A549 (cell line): ENCODE results near the gene KPNA3. TPM values are rescaled to one million over a fixed set of nuclear protein-coding genes. Genes with fewer than 3 reads are reported as not detected.

ENCODE experiments used
- ATAC-seq, 2 experiments: fragments of 200-7000 bp in 1 of 2; fragments of >200 bp in 1 of 2; cut with Nextera tagmentation in 1 of 2; cut with Tn5 transposase in 1 of 2; 3 replicates each; pipeline versions ENCODE4 v1.8.0 to v1.9.1; 2018 to 2020; ENCODE audit warnings: mild to moderate bottlenecking in 1 of 2, moderate library complexity in 1 of 2
- CTCF ChIA-PET: fragments of 300-600 bp; sonication (Branson Sonifier 250); formaldehyde crosslinking; extraction: SDS; loops from one replicate; lab custom pipeline; 2021; ENCODE audit warnings: antibody characterized with exemption, inconsistent platforms; lab: Yijun Ruan, JAX
- POLR2A ChIA-PET: fragments of 350-600 bp; formaldehyde crosslinking; extraction: SDS; loops from one replicate; lab custom pipeline; 2021; ENCODE audit warnings: antibody characterized with exemption, inconsistent platforms; lab: Yijun Ruan, JAX
- DNase-seq, 2 experiments: peaks; one replicate each; pipeline versions ENCODE4 v3.0.0 to v3.0.0-alpha.2; 2011 to 2016; ENCODE audit warnings: low read depth in 1 of 2, low spot score in 1 of 2
- FAIRE-seq: peaks from 2 replicates; lab custom pipeline; 2011; peaks lifted over from hg19 to GRCh38; lab: Jason Lieb, UNC
- H3K27ac ChIP-seq, 2 experiments: fragments of >200 bp; sonication (Bioruptor Twin); formaldehyde crosslinking; 3 replicates each; pipeline ENCODE4 v1.5.1; 2016 to 2017
- H3K4me1 ChIP-seq: fragments of >200 bp; sonication (Bioruptor Twin); formaldehyde crosslinking; 3 replicates; pipeline ENCODE4 v1.6.1; 2016
- H3K4me2 ChIP-seq: fragments of >200 bp; sonication (Bioruptor Twin); formaldehyde crosslinking; 3 replicates; pipeline ENCODE4 v1.6.1; 2016
- H3K4me3 ChIP-seq: fragments of >200 bp; sonication (Bioruptor Twin); formaldehyde crosslinking; 3 replicates; pipeline ENCODE4 v1.5.1; 2016
- H3K9me3 ChIP-seq: fragments of >200 bp; sonication (Bioruptor Twin); formaldehyde crosslinking; 3 replicates; pipeline ENCODE4 v1.6.1; 2016
- BHLHE40 ChIP-seq: IDR thresholded peaks from 2 replicates; pipeline ENCODE4 v1.6.1; 2012; ENCODE audit warnings: low read depth, low read length, inconsistent platforms
- CBX8 ChIP-seq: fragments of 200-600 bp; sonication (generic); IDR thresholded peaks from 2 replicates; pipeline ENCODE4 v1.6.1; 2016
- CHD4 ChIP-seq: fragments of 200-600 bp; sonication (generic); IDR thresholded peaks from 2 replicates; pipeline ENCODE4 v1.6.1; 2016; ENCODE audit warnings: antibody characterized with exemption, mild to moderate bottlenecking, borderline replicate concordance
- EHF ChIP-seq: fragments of 250-450 bp; sonication (Bioruptor Pico); IDR thresholded peaks from 2 replicates; pipeline ENCODE4 v1.5.0; 2020; ENCODE audit warnings: mild to moderate bottlenecking
- FOSB ChIP-seq: fragments of 250-450 bp; sonication (Bioruptor Pico); IDR thresholded peaks from 2 replicates; pipeline ENCODE4 v1.5.0; 2020; ENCODE audit warnings: mild to moderate bottlenecking, moderate library complexity
- FOSL2 ChIP-seq, 2 experiments: fragments of 450-650 bp in 1 of 2; fragments of >200 bp in 1 of 2; sonication (Bioruptor Twin) in 1 of 2; formaldehyde crosslinking; IDR thresholded peaks; 2 replicates each; pipeline versions ENCODE4 v1.5.0 to v1.6.1; 2016 to 2020; ENCODE audit warnings: mild to moderate bottlenecking in 1 of 2, moderate library complexity in 1 of 2
- HEYL ChIP-seq: fragments of 250-450 bp; sonication (Bioruptor Pico); IDR thresholded peaks from 2 replicates; pipeline ENCODE4 v1.8.0; 2021; ENCODE audit warnings: mild to moderate bottlenecking, moderate library complexity
- HOXB13 ChIP-seq: fragments of 250-450 bp; sonication (Bioruptor Pico); IDR thresholded peaks from 2 replicates; pipeline ENCODE4 v1.5.0; 2020; ENCODE audit warnings: low read depth, mild to moderate bottlenecking, moderate library complexity
- JUNB ChIP-seq: fragments of >200 bp; sonication (Bioruptor Twin); formaldehyde crosslinking; IDR thresholded peaks from 2 replicates; pipeline ENCODE4 v1.6.1; 2016
- KDM5A ChIP-seq: fragments of 200-600 bp; sonication (generic); IDR thresholded peaks from 2 replicates; pipeline ENCODE4 v1.6.1; 2016; ENCODE audit warnings: antibody characterized with exemption, mild to moderate bottlenecking
- MAZ ChIP-seq: fragments of 150-350 bp; IDR thresholded peaks from 2 replicates; pipeline ENCODE4 v1.6.1; 2014; ENCODE audit warnings: antibody characterized with exemption, low read depth, low read length, borderline replicate concordance
- NFE2L2 ChIP-seq: fragments of 150-350 bp; conservative IDR thresholded peaks from 2 replicates; pipeline ENCODE4 v1.6.1; 2014; ENCODE audit warnings: low read length
- RAD21 ChIP-seq, 2 experiments: fragments of >200 bp in 1 of 2; sonication (Bioruptor Twin) in 1 of 2; formaldehyde crosslinking in 1 of 2; IDR thresholded peaks in 1 of 2; conservative IDR thresholded peaks in 1 of 2; 2 replicates in 1 of 2; 3 replicates in 1 of 2; pipeline ENCODE4 v1.6.1; 2012 to 2018; ENCODE audit warnings: inconsistent platforms in 1 of 2
- REST ChIP-seq: fragments of 200-600 bp; sonication (generic); IDR thresholded peaks from 2 replicates; pipeline ENCODE4 v1.6.1; 2016; ENCODE audit warnings: antibody characterized with exemption, mild to moderate bottlenecking, moderate library complexity
- RNF2 ChIP-seq: fragments of 200-600 bp; sonication (generic); IDR thresholded peaks from 2 replicates; pipeline ENCODE4 v1.6.1; 2016; ENCODE audit warnings: low read depth, mild to moderate bottlenecking, antibody characterized with exemption, moderate library complexity, borderline replicate concordance
- SMC3 ChIP-seq: fragments of >200 bp; sonication (Bioruptor Twin); formaldehyde crosslinking; IDR thresholded peaks from 3 replicates; pipeline ENCODE4 v1.6.1; 2018; ENCODE audit warnings: inconsistent platforms
- USF2 ChIP-seq: fragments of 450-650 bp; IDR thresholded peaks from 2 replicates; pipeline ENCODE4 v1.6.1; 2014; ENCODE audit warnings: antibody characterized with exemption
- ZFP36 ChIP-seq: fragments of 450-650 bp; IDR thresholded peaks from 2 replicates; pipeline ENCODE4 v1.6.1; 2014; ENCODE audit warnings: borderline replicate concordance; ENCODE audit not compliant: partially characterized antibody
- WGBS: methylation state at CpG from one replicate; pipeline ENCODE4 v1.1.6; 2017; ENCODE audit errors: missing lambda C conversion rate; 5-methylcytosine and 5-hydroxymethylcytosine counted together
- polyA plus RNA-seq, 4 experiments: library from polyadenylated mRNA; depleted of rRNA in 3 of 4; stranded (reverse); fragments of >200 nt; fragmentation: RNase III in 1 of 4; extraction: RNeasy Plus Mini Kit Qiagen cat#74134 plus additional on column Dnase treatment in 1 of 4; gene quantifications; 2 replicates in 3 of 4; 3 replicates in 1 of 4; pipeline ENCODE4 v1.2.3, GENCODE V29; 2011 to 2017
- TF ChIP-seq, protein P1 (sequence below): fragments of 250-450 bp; sonication (Bioruptor Pico); IDR thresholded peaks from 2 replicates; pipeline ENCODE4 v1.5.0; 2020; ENCODE audit warnings: low read depth, mild to moderate bottlenecking, moderate library complexity
- TF ChIP-seq, protein P2 (sequence below): fragments of >200 bp; sonication (Bioruptor Twin); formaldehyde crosslinking; IDR thresholded peaks from 3 replicates; pipeline ENCODE4 v1.6.1; 2016
- TF ChIP-seq, protein P3 (sequence below): fragments of >200 bp; sonication (Bioruptor Twin); formaldehyde crosslinking; IDR thresholded peaks from 3 replicates; pipeline ENCODE4 v1.5.1; 2016

Gene KPNA3
- polyA plus RNA-seq, 2 of the 4 experiments (the other 2 are of a cell fraction): 28.5 to 29.3 TPM

DNA sequence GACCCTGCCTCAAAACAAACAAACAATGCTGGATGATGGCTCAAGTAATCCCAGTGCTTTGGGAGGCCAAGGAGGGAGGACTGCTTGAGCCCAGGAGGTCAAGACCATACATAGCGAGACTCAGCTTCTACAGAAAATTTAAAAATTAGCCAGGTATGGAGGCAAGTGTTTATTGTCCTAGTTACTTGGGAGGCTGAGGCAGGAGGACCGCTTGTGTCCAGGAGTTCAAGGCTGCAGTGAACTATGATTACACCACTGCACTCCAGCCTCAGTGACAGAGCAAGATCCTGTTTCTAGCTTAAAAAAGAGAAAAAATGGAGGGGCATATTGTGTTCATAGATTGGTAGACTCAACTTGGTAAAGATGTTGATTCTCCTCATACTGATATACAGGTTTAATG, 36.2 kb downstream of the KPNA3 start (continued):
- no peak for TF ChIP-seq MAZ
- TF ChIP-seq, protein P1, sequence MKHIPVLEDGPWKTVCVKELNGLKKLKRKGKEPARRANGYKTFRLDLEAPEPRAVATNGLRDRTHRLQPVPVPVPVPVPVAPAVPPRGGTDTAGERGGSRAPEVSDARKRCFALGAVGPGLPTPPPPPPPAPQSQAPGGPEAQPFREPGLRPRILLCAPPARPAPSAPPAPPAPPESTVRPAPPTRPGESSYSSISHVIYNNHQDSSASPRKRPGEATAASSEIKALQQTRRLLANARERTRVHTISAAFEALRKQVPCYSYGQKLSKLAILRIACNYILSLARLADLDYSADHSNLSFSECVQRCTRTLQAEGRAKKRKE (CRISPR knock-in tag): no peak

GRCh38 chr13:49754146-49754545, 38.3 kb downstream of the KPNA3 start:
- TF ChIP-seq NFE2L2 (no peak), ZFP36 (no peak), HOXB13 (no peak), HEYL (CRISPR knock-in tag) (no peak), JUNB (no peak), SMC3 (no peak), FOSB (no peak), USF2 (no peak), BHLHE40 (no peak), KDM5A (no peak), EHF (CRISPR knock-in tag) (no peak), RNF2 (no peak), CBX8 (no peak), RAD21 (conservative IDR thresholded peaks at IDR 0.05 in 1 of 2, IDR thresholded peaks at IDR 0.05 in 1 of 2) (no peak), FOSL2 (IDR thresholded peaks at IDR 0.05) (no peak), FOSL2 (CRISPR knock-in tag; IDR thresholded peaks at IDR 0.05) (no peak), CHD4 (no peak), REST (no peak)
- TF ChIP-seq, protein P2, sequence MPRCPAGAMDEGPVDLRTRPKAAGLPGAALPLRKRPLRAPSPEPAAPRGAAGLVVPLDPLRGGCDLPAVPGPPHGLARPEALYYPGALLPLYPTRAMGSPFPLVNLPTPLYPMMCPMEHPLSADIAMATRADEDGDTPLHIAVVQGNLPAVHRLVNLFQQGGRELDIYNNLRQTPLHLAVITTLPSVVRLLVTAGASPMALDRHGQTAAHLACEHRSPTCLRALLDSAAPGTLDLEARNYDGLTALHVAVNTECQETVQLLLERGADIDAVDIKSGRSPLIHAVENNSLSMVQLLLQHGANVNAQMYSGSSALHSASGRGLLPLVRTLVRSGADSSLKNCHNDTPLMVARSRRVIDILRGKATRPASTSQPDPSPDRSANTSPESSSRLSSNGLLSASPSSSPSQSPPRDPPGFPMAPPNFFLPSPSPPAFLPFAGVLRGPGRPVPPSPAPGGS: no peak
- TF ChIP-seq, protein P3, sequence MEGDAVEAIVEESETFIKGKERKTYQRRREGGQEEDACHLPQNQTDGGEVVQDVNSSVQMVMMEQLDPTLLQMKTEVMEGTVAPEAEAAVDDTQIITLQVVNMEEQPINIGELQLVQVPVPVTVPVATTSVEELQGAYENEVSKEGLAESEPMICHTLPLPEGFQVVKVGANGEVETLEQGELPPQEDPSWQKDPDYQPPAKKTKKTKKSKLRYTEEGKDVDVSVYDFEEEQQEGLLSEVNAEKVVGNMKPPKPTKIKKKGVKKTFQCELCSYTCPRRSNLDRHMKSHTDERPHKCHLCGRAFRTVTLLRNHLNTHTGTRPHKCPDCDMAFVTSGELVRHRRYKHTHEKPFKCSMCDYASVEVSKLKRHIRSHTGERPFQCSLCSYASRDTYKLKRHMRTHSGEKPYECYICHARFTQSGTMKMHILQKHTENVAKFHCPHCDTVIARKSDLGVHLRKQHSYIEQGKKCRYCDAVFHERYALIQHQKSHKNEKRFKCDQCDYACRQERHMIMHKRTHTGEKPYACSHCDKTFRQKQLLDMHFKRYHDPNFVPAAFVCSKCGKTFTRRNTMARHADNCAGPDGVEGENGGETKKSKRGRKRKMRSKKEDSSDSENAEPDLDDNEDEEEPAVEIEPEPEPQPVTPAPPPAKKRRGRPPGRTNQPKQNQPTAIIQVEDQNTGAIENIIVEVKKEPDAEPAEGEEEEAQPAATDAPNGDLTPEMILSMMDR: no peak
- TF ChIP-seq, all 56 proteins: peak for 0
- WGBS: 82% methylated on average over 4 of the region's 4 CpGs
- ChIA-PET POLR2A (no interaction called here), CTCF (interaction anchor here (1.4 kb wide), 1 partner anchor 14 kb away, joined by 4 read pairs; no protein-coding TSS in a partner anchor)
- Histone ChIP-seq H3K9me3 (no peaks in the 10 kb centered on the region), H3K4me3 (no peak overlapping the region), H3K27ac (no peak overlapping the region), H3K4me2 (no peak overlapping the region), H3K4me1 (no peaks in the 10 kb centered on the region)
- ATAC-seq (no peak), DNase-seq (no peak), FAIRE-seq (no peak)
